ENCODE measurements around the gene B4GAT1. TPM values are rescaled to one million over a fixed set of nuclear protein-coding genes. Genes with fewer than 3 reads are reported as not detected.

Gene B4GAT1
- total and polyA plus RNA-seq, 9 of the 15 experiments (the other 6 are each of a cell fraction or from before 2014, with no cell fraction given) = 0.86 to 9.5 (median 3.8) TPM

DNA sequence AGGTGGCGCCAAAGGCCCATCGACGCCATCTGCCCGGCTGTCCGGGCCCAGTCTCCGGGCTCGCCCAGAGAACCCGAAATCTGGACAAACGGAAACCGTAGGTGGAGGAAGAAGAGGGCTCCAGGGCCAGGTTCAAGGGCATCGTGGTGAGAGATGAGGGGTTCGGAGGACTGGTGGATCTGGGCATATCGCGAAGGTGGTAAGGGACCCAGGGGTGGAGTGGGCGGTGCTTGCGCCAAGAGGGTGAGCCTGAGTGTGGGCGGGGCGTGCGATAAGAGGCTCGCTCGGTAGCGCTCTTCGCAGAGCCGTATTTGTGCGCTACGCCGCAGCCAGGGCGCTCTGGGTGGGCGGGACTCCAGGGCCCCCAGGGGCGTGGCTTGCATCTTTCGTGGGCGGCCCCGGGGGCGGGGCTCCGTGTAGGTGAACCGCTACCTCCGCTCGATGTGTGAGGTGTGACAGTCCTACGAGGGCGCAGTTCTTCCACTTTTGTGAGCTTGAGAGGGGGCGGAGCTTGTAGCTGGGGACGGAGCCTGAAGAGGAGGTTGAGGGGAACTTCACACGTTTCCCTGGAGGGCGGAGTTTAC, 35.4 kb downstream of the B4GAT1 start (continued):
- TF ChIP-seq, protein P1, sequence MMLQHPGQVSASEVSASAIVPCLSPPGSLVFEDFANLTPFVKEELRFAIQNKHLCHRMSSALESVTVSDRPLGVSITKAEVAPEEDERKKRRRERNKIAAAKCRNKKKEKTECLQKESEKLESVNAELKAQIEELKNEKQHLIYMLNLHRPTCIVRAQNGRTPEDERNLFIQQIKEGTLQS (IDR thresholded peaks at IDR 0.05) = no peak
- TF ChIP-seq, protein P1 (CRISPR knock-in tag; conservative IDR thresholded peaks at IDR 0.05) = 0 out of 2 replicates have a peak, but pooled peaks have one; percentile 52
- TF ChIP-seq ZNF133 (CRISPR knock-in tag; IDR thresholded peaks at IDR 0.05) (no peak), ZFP1 (CRISPR knock-in tag; IDR thresholded peaks at IDR 0.05) (no peak), HEY1 (CRISPR knock-in tag; IDR thresholded peaks at IDR 0.05; ENCODE audit: borderline replicate concordance) (peak; percentile 29; the same call in 1 of the 2 replicates), SRSF7 (optimal IDR thresholded peaks at IDR 0.05; ENCODE audit: low read depth, low read length) (no peak), E2F4 (CRISPR knock-in tag; IDR thresholded peaks at IDR 0.05; ENCODE audit: low read depth) (no peak), SMARCC2 (IDR thresholded peaks at IDR 0.05; ENCODE audit: low read depth) (no peak), RBM39 (optimal IDR thresholded peaks at IDR 0.05; ENCODE audit: low read depth, low read length) (no peak), ZNF431 (CRISPR knock-in tag; IDR thresholded peaks at IDR 0.05) (peak; percentile 78; the same call in 1 of the 2 replicates), MECOM (CRISPR knock-in tag; IDR thresholded peaks at IDR 0.05) (no peak), RBM15 (IDR thresholded peaks at IDR 0.05; ENCODE audit: insufficient read depth, low read length) (no peak), HDAC6 (IDR thresholded peaks at IDR 0.05; ENCODE audit: low read depth, low read length) (no peak), HMG20A (CRISPR knock-in tag; conservative IDR thresholded peaks at IDR 0.05) (no peak), TSHZ1 (CRISPR knock-in tag; IDR thresholded peaks at IDR 0.05) (no peak), ZNF212 (CRISPR knock-in tag; IDR thresholded peaks at IDR 0.05) (no peak), SRSF3 (IDR thresholded peaks at IDR 0.05; ENCODE audit: insufficient read depth, low read length) (no peak), NR2F6 (CRISPR knock-in tag; IDR thresholded peaks at IDR 0.05) (no peak)
- TF ChIP-seq, protein P2, sequence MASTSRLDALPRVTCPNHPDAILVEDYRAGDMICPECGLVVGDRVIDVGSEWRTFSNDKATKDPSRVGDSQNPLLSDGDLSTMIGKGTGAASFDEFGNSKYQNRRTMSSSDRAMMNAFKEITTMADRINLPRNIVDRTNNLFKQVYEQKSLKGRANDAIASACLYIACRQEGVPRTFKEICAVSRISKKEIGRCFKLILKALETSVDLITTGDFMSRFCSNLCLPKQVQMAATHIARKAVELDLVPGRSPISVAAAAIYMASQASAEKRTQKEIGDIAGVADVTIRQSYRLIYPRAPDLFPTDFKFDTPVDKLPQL (IDR thresholded peaks at IDR 0.05; ENCODE audit: extremely low read depth, insufficient read length) = no peak
- TF ChIP-seq, protein P3, sequence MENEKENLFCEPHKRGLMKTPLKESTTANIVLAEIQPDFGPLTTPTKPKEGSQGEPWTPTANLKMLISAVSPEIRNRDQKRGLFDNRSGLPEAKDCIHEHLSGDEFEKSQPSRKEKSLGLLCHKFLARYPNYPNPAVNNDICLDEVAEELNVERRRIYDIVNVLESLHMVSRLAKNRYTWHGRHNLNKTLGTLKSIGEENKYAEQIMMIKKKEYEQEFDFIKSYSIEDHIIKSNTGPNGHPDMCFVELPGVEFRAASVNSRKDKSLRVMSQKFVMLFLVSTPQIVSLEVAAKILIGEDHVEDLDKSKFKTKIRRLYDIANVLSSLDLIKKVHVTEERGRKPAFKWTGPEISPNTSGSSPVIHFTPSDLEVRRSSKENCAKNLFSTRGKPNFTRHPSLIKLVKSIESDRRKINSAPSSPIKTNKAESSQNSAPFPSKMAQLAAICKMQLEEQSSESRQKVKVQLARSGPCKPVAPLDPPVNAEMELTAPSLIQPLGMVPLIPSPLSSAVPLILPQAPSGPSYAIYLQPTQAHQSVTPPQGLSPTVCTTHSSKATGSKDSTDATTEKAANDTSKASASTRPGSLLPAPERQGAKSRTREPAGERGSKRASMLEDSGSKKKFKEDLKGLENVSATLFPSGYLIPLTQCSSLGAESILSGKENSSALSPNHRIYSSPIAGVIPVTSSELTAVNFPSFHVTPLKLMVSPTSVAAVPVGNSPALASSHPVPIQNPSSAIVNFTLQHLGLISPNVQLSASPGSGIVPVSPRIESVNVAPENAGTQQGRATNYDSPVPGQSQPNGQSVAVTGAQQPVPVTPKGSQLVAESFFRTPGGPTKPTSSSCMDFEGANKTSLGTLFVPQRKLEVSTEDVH (IDR thresholded peaks at IDR 0.05; ENCODE audit: low read depth, partially characterized antibody) = peak; percentile 57
